BJ (cell line): ENCODE data around the gene EPB41L4A. TPM values are rescaled to one million over a fixed set of nuclear protein-coding genes. Genes with fewer than 3 reads are reported as not detected.

Source experiments
- CTCF ChIA-PET: fragments of 350-600 bp; formaldehyde crosslinking; extraction: SDS; loops from one replicate; lab custom pipeline; 2021; ENCODE audit warnings: antibody characterized with exemption, inconsistent platforms; lab: Yijun Ruan, JAX
- POLR2A ChIA-PET: fragments of 300-600 bp; sonication (Branson Sonifier 250); formaldehyde crosslinking; extraction: SDS; loops from one replicate; lab custom pipeline; 2021; ENCODE audit warnings: antibody characterized with exemption; lab: Charles Lee
- DNase-seq: peaks from one replicate; pipeline ENCODE4 v3.0.0-alpha.2; 2011; ENCODE audit warnings: low read depth
- H3K27me3 ChIP-seq: 2 replicates; pipeline ENCODE4 v1.6.0; 2011; ENCODE audit warnings: low read length; ENCODE audit not compliant: control insufficient read depth, insufficient read depth
- H3K36me3 ChIP-seq: 2 replicates; pipeline ENCODE4 v1.5.1; 2011; ENCODE audit warnings: low read length; ENCODE audit not compliant: control insufficient read depth, insufficient read depth
- H3K4me3 ChIP-seq: 2 replicates; pipeline ENCODE4 v1.5.1; 2011; ENCODE audit warnings: low read depth, mild to moderate bottlenecking, control low read depth, low read length
- CTCF ChIP-seq: IDR thresholded peaks from 2 replicates; pipeline ENCODE4 v1.5.1; 2011; ENCODE audit warnings: low read depth, mild to moderate bottlenecking, control low read depth, inconsistent platforms, low read length, moderate library complexity; ENCODE audit not compliant: insufficient read depth
- polyA plus RNA-seq: library from polyadenylated mRNA; depleted of rRNA; stranded (reverse); fragments of >200 nt; gene quantifications from 2 replicates; pipeline ENCODE4 v1.2.3, GENCODE V29; 2011

Gene EPB41L4A
- polyA plus RNA-seq, 1 experiment, result 0.04 TPM

DNA sequence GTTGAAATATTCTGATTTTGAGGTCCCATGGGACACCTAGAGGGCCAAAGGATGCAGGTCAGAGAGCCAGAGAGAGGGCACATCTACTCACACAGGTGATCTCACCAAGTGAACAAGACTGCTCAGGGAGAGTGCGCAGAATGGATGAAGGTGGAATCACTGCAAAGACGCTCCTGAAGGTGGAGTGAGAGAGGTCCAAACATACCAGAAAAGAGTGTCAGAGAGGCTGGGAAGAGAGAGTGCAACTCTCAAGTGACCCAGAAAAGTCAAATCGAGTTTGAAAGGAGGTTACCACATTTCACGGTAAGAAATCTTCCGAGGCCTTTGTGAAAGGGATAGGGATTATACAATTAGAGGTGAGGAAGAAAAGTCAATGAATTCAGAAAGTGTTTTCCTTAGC is 173.4 kb downstream of the EPB41L4A start:
- Histone ChIP-seq H3K36me3 (no peaks in the 10 kb centered on the region), H3K27me3 (no peaks in the 10 kb centered on the region), H3K4me3 (no peak overlapping the region)
- ChIA-PET CTCF (no interaction called here), POLR2A (no interaction called here)
- TF ChIP-seq CTCF, result no peak
- no peak for DNase-seq

DNA sequence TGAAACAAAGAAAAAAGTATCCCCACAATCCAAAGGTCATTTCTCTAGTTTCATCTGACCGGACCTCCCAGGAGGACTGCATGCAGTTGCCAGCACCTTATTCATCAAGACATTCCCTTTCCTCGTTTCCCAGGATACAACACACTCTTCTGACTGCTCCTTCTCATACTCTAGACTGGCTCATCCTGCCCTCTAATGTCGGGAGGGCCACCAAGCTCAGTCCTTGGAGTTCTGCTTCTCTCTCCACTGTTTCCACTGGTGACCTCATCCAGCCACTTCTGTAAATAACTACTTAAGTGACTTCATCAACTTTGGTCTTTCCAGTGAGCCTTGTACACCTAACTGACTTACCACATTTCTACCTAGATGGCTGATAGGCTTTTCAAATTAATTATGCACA is 179.1 kb downstream of the EPB41L4A start:
- POLR2A ChIA-PET, result no interaction called here
- TF ChIP-seq CTCF, result no peak
- Histone ChIP-seq H3K27me3 (no peaks in the 10 kb centered on the region; the same call in 1 of the 2 replicates), H3K4me3 (no peak overlapping the region), H3K36me3 (no peaks in the 10 kb centered on the region)
- CTCF ChIA-PET, result no interaction called here
- no peak for DNase-seq

GRCh38 chr5:112238473-112238872 is 180.6 kb downstream of the EPB41L4A start:
- ChIA-PET CTCF (no interaction called here), POLR2A (no interaction called here)
- DNase-seq, result no peak
- Histone ChIP-seq H3K27me3 (no peaks in the 10 kb centered on the region; the same call in 1 of the 2 replicates), H3K4me3 (no peak overlapping the region), H3K36me3 (no peaks in the 10 kb centered on the region)
- no peak for TF ChIP-seq CTCF

GRCh38 chr5:112237456-112237855 is 181.6 kb downstream of the EPB41L4A start:
- POLR2A ChIA-PET, result no interaction called here
- no peaks in the 10 kb centered on the region for H3K36me3 ChIP-seq
- no peak for DNase-seq
- no peaks in the 10 kb centered on the region; the same call in 1 of the 2 replicates for H3K27me3 ChIP-seq
- CTCF ChIA-PET, result no interaction called here
- H3K4me3 ChIP-seq, result no peak overlapping the region
- no peak for TF ChIP-seq CTCF

GRCh38 chr5:112234000-112234399 is 185.1 kb downstream of the EPB41L4A start:
- Histone ChIP-seq H3K36me3 (no peaks in the 10 kb centered on the region), H3K4me3 (no peak overlapping the region), H3K27me3 (no peaks in the 10 kb centered on the region)
- POLR2A ChIA-PET, result no interaction called here
- DNase-seq, result no peak
- CTCF ChIA-PET, result no interaction called here
- no peak for TF ChIP-seq CTCF
